Parathyroid adenoma (tissue), 2 donors: ENCODE measurements around the gene CATSPER3.

Source experiments
- H2AFZ ChIP-seq: fragments of 300-600 bp; sonication (generic); one replicate; pipeline ENCODE4 v1.7.0; 2017; ENCODE audit warnings: antibody characterized with exemption, mild to moderate bottlenecking
- H3K27ac ChIP-seq: fragments of 300-600 bp; sonication (generic); one replicate; pipeline ENCODE4 v1.7.0; 2017
- H3K27me3 ChIP-seq: fragments of 300-600 bp; sonication (generic); one replicate; pipeline ENCODE4 v1.7.0; 2017; ENCODE audit warnings: low read length; ENCODE audit not compliant: control insufficient read depth, insufficient read depth
- H3K36me3 ChIP-seq: fragments of 300-600 bp; sonication (generic); one replicate; pipeline ENCODE4 v1.7.0; 2017; ENCODE audit warnings: low read length; ENCODE audit not compliant: control insufficient read depth, insufficient read depth
- H3K4me1 ChIP-seq: fragments of 300-600 bp; sonication (generic); one replicate; pipeline ENCODE4 v1.7.0; 2017; ENCODE audit warnings: control low read depth
- H3K4me2 ChIP-seq: fragments of 300-600 bp; sonication (generic); one replicate; pipeline ENCODE4 v1.7.0; 2017; ENCODE audit warnings: low read length
- H3K4me3 ChIP-seq: fragments of 300-600 bp; sonication (generic); one replicate; pipeline ENCODE4 v1.7.0; 2017; ENCODE audit warnings: low read depth, low read length
- H3K79me2 ChIP-seq: fragments of 300-600 bp; sonication (generic); one replicate; pipeline ENCODE4 v1.7.0; 2017; ENCODE audit warnings: control low read depth
- H3K9ac ChIP-seq: fragments of 300-600 bp; sonication (generic); one replicate; pipeline ENCODE4 v1.7.0; 2017; ENCODE audit warnings: mild to moderate bottlenecking
- H3K9me3 ChIP-seq: fragments of 300-600 bp; sonication (generic); one replicate; pipeline ENCODE4 v1.7.0; 2017; ENCODE audit warnings: low read length; ENCODE audit not compliant: control insufficient read depth
- TF ChIP-seq, protein P1 (sequence below): fragments of 300-600 bp; sonication (generic); IDR thresholded peaks from one replicate; pipeline ENCODE4 v1.7.0; 2017; ENCODE audit warnings: antibody characterized with exemption, mild to moderate bottlenecking
- donor health status: primary hyperparathyroidism.

CATSPER3 gene

DNA sequence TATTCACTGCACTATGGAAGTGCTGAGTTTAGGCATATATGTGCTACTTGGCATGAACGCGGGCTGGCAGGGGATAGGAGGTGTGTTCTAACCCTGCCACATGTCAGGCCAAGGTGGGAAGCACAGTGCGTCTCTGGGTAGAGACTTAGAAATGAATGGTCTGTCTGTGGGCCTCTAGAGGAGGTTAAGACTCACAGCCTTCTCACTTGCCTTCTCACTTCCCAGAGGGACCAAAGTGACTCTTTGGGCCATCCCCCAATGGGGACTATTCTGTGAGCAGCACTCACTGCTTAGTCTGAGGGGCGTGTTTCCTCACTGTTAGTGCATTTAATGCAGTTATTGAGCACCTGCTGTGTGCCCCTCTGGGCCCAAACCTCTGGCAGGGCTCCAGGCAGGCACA is 68.7 kb downstream of the CATSPER3 start:
- Histone ChIP-seq H3K4me3 (no peak overlapping the region), H3K27ac (no peak overlapping the region), H3K4me1 (peaks cover 2% of the 10 kb centered on the region), H3K9ac (no peak overlapping the region), H3K9me3 (no peaks in the 10 kb centered on the region), H3K79me2 (no peaks in the 10 kb centered on the region), H3K27me3 (peaks cover 29% of the 10 kb centered on the region), H3K36me3 (no peaks in the 10 kb centered on the region), H2AFZ (no peak overlapping the region), H3K4me2 (no peak overlapping the region)
- TF ChIP-seq, protein P1, sequence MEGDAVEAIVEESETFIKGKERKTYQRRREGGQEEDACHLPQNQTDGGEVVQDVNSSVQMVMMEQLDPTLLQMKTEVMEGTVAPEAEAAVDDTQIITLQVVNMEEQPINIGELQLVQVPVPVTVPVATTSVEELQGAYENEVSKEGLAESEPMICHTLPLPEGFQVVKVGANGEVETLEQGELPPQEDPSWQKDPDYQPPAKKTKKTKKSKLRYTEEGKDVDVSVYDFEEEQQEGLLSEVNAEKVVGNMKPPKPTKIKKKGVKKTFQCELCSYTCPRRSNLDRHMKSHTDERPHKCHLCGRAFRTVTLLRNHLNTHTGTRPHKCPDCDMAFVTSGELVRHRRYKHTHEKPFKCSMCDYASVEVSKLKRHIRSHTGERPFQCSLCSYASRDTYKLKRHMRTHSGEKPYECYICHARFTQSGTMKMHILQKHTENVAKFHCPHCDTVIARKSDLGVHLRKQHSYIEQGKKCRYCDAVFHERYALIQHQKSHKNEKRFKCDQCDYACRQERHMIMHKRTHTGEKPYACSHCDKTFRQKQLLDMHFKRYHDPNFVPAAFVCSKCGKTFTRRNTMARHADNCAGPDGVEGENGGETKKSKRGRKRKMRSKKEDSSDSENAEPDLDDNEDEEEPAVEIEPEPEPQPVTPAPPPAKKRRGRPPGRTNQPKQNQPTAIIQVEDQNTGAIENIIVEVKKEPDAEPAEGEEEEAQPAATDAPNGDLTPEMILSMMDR: no peak

DNA sequence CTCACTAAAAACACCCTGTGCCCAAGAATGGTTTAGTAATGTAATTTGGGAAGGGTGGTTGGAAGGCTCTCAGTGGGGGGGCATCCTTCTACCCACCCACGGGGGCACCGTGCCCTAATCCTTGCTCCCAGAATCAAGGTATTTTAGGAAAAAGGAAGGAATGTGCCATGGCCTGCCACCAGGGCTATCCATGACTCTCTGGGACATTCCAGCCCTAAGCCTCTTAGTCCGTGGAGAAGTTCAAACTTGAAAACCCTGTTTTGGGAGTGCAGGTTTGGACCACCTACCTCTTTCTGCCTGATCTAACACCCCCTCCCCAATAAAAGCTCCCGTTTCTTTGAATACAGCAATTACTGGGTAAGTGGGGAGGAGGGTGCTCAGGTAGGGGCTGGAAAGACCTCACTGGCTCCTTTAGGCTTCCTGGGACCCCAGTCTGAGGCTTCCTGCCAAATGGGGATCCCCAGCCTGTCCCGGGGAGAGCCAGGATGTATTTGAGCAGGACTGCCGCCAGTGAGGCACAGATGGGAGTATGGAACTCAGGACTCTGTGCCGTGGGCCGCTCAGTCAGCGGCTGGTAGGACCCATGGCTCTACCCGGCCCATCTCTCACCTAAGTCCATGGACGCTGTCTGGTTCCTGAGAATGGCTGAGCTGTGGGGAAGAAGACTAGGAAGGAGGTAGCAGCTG is 70.0 kb downstream of the CATSPER3 start:
- Histone ChIP-seq H3K4me3 (no peak overlapping the region), H3K79me2 (no peaks in the 10 kb centered on the region), H3K36me3 (no peaks in the 10 kb centered on the region), H2AFZ (no peak overlapping the region), H3K9ac (no peak overlapping the region), H3K9me3 (no peaks in the 10 kb centered on the region), H3K4me1 (peaks cover 2% of the 10 kb centered on the region), H3K27me3 (peaks cover 23% of the 10 kb centered on the region), H3K27ac (no peak overlapping the region), H3K4me2 (no peak overlapping the region)
- TF ChIP-seq, protein P1: no peak

DNA sequence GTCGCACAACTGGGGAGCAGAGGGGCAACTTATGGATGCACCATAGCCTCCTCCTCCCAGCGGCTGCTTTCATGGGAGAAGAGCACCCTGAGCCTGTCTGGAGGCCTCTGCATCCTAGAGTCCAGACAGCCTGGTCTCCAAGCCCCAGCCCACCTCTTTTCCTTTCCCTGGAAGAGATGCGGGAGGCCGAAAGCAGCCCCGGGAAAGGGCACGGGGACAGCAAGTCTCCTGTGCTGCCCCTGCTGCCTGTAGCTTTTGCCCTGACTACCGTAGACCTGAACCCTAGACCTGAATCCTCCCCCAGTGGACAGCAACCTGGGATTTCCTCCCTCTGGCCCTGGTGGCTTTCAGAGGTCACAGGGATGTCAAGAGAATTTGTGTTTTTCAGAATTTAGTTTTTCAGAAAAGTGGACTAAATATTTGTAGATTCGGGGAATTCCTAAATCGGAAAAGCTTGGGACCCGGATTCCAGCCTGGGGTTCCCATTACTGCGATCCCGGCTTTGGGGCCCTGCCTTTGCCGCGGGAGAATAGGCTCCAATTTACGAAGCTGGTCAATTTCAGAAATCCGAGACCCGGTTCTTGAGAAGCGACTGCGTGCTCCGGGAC is 70.6 kb downstream of the CATSPER3 start:
- no peaks in the 10 kb centered on the region for H3K79me2 ChIP-seq
- TF ChIP-seq, protein P1: no peak
- no peak overlapping the region for H3K4me2 ChIP-seq
- H3K27ac ChIP-seq: no peak overlapping the region
- no peak overlapping the region for H2AFZ ChIP-seq
- no peaks in the 10 kb centered on the region for H3K36me3 ChIP-seq
- H3K4me1 ChIP-seq: peaks cover 2% of the 10 kb centered on the region
- no peak overlapping the region for H3K9ac ChIP-seq
- H3K4me3 ChIP-seq: no peak overlapping the region
- H3K27me3 ChIP-seq: peaks cover 23% of the 10 kb centered on the region
- no peaks in the 10 kb centered on the region for H3K9me3 ChIP-seq

DNA sequence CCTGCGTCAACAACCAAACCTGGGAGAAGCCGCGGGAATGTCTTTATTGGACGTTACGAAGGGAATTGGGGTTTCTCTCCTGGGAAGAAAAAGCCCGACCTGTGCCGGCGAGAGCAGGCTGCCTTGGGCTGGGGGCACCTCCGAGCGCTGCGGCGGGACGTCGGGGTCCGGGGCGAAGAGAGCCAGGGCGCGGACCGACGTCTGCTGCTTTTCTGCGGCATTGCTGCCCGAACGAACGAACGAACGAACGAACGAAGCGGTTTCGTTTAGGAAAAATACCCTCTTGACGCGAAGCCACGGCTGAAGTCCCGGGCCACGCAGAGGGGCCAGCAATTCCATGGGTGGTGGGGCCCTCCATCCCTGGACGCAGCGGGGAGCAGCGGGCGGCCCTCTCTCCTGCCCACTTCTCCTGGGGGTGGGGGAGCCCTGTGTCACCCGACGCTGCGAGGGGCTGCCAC is 71.1 kb downstream of the CATSPER3 start:
- TF ChIP-seq, protein P1: no peak
- H3K27me3 ChIP-seq: peaks cover 23% of the 10 kb centered on the region

More for the DNA sequence above, 71.1 kb downstream of the CATSPER3 start:
- Histone ChIP-seq H2AFZ (no peak overlapping the region), H3K9ac (no peak overlapping the region), H3K27ac (no peak overlapping the region), H3K79me2 (no peaks in the 10 kb centered on the region), H3K4me1 (peaks cover 2% of the 10 kb centered on the region), H3K9me3 (no peaks in the 10 kb centered on the region), H3K4me3 (no peak overlapping the region), H3K4me2 (no peak overlapping the region), H3K36me3 (no peaks in the 10 kb centered on the region)
